NCI-H1105 (cell line): Measurements from ENCODE around the gene BMPR2.
"Not testable (repeated sequence)": the region's sequence is repeated elsewhere in the genome, so short reads cannot be mapped to it uniquely, and the experiment has no call there.

Experiments
- DNase-seq: peaks from one replicate; lab custom pipeline; 2025; lab: John Stamatoyannopoulos, UW

Gene BMPR2

GRCh38 chr2:202452744-202453143, 76.6 kb downstream of the BMPR2 start:
- DNase-seq: no peak

- DNase-seq: no peak
Measured at GRCh38 chr2:202454536-202454935, 78.4 kb downstream of the BMPR2 start.

- DNase-seq: no peak
Measured at GRCh38 chr2:202455114-202455513, 79.0 kb downstream of the BMPR2 start.

- no peak for DNase-seq
Measured at GRCh38 chr2:202460119-202460518, 84.0 kb downstream of the BMPR2 start.

GRCh38 chr2:202479090-202479489, 103.0 kb downstream of the BMPR2 start:
- DNase-seq: no peak

- no peak for DNase-seq
Measured at GRCh38 chr2:202479610-202480009, 103.5 kb downstream of the BMPR2 start.

GRCh38 chr2:202486351-202486750, 110.2 kb downstream of the BMPR2 start:
- DNase-seq: no peak

- no peak for DNase-seq
Measured at GRCh38 chr2:202488671-202489070, 112.5 kb downstream of the BMPR2 start.

GRCh38 chr2:202490479-202490878, 114.4 kb downstream of the BMPR2 start:
- DNase-seq: no peak

GRCh38 chr2:202491514-202491913, 115.4 kb downstream of the BMPR2 start:
- DNase-seq: no peak

- no peak for DNase-seq
Measured at GRCh38 chr2:202494300-202495229, 118.4 kb downstream of the BMPR2 start.

- no peak for DNase-seq
Measured at GRCh38 chr2:202495230-202495604, 119.1 kb downstream of the BMPR2 start.

- DNase-seq: not testable (repeated sequence)
Measured at GRCh38 chr2:202496835-202497472, 120.8 kb downstream of the BMPR2 start.

GRCh38 chr2:202497473-202497866, 121.3 kb downstream of the BMPR2 start:
- DNase-seq: not testable (repeated sequence)

- DNase-seq: not testable (repeated sequence)
Measured at GRCh38 chr2:202499841-202500240, 123.7 kb downstream of the BMPR2 start.

GRCh38 chr2:202503276-202503675, 127.1 kb downstream of the BMPR2 start:
- DNase-seq: not testable (repeated sequence)

GRCh38 chr2:202508686-202509085, 132.6 kb downstream of the BMPR2 start:
- DNase-seq: no peak

GRCh38 chr2:202510911-202511310, 134.8 kb downstream of the BMPR2 start:
- no peak for DNase-seq

- DNase-seq: no peak
Measured at GRCh38 chr2:202512176-202512575, 136.0 kb downstream of the BMPR2 start.

- DNase-seq: no peak
Measured at GRCh38 chr2:202514732-202515131, 138.6 kb downstream of the BMPR2 start.

GRCh38 chr2:202519453-202519852, 143.3 kb downstream of the BMPR2 start:
- no peak for DNase-seq

- no peak for DNase-seq
Measured at GRCh38 chr2:202521470-202521869, 145.3 kb downstream of the BMPR2 start.

- DNase-seq: no peak
Measured at GRCh38 chr2:202529389-202529788, 153.3 kb downstream of the BMPR2 start.
